Tibial nerve (tissue), 4 donors: Measurements from ENCODE around the gene CACNG7. TPM values are rescaled to one million over a fixed set of nuclear protein-coding genes. Genes with fewer than 3 reads are reported as not detected.

Experiments used
- DNase-seq, 2 donors: peaks; one replicate each; pipeline ENCODE4 v3.0.0-alpha.2; 2019; ENCODE audit warnings: low spot score in 2 of 2
- H3K27ac ChIP-seq, 4 donors: fragments of 200-600 bp; sonication (generic) in 3 of 4; one replicate each; pipeline ENCODE4 v1.5.1; 2017 to 2019; ENCODE audit warnings: mild to moderate bottlenecking in 1 of 4
- H3K27me3 ChIP-seq, 2 donors: fragments of 200-600 bp; sonication (generic) in 1 of 2; one replicate each; pipeline versions ENCODE4 v1.5.1 to v1.6.0; 2017 to 2019
- H3K36me3 ChIP-seq, 3 donors: fragments of 200-600 bp; sonication (generic); one replicate each; pipeline ENCODE4 v1.5.1; 2018 to 2019
- H3K4me1 ChIP-seq, 4 donors: fragments of 200-600 bp; sonication (generic) in 3 of 4; one replicate each; pipeline ENCODE4 v1.5.1; 2017 to 2019
- H3K4me3 ChIP-seq, 4 donors: fragments of 200-600 bp; sonication (generic) in 3 of 4; one replicate each; pipeline ENCODE4 v1.5.1; 2017 to 2019; ENCODE audit warnings: mild to moderate bottlenecking in 1 of 4, moderate library complexity in 1 of 4
- H3K9me3 ChIP-seq, 4 donors: fragments of 200-600 bp; sonication (generic) in 3 of 4; one replicate each; pipeline ENCODE4 v1.5.1; 2017 to 2019
- EP300 ChIP-seq, 2 donors: sonication (generic); formaldehyde crosslinking; IDR thresholded peaks; one replicate each; pipeline ENCODE4 v1.6.1; 2017; ENCODE audit warnings: antibody characterized with exemption in 2 of 2, mild to moderate bottlenecking in 1 of 2
- POLR2A ChIP-seq, 2 donors: fragments of 450-650 bp; IDR thresholded peaks; one replicate each; pipeline ENCODE4 v1.6.1; 2017; ENCODE audit warnings: antibody characterized with exemption in 2 of 2, mild to moderate bottlenecking in 2 of 2, moderate library complexity in 2 of 2
- WGBS, 2 donors: methylation state at CpG; one replicate each; pipeline ENCODE4 v1.1.5; 2018; 5-methylcytosine and 5-hydroxymethylcytosine counted together
- total RNA-seq, 4 donors: library from RNA; depleted of rRNA; stranded (reverse); fragments of >200 nt; gene quantifications; one replicate each; pipeline ENCODE4 v1.1.0, GENCODE V29; 2016
- TF ChIP-seq, protein P1 (sequence below), 5 experiments: fragments of 200-600 bp in 3 of 5; fragments of 450-650 bp in 2 of 5; sonication (generic) in 3 of 5; IDR thresholded peaks; one replicate each; pipeline ENCODE4 v1.5.1; 2016 to 2019; ENCODE audit warnings: antibody characterized with exemption in 5 of 5, mild to moderate bottlenecking in 3 of 5, moderate library complexity in 2 of 5

CACNG7 gene
- total RNA-seq, 4 donors from 2014 or later: not detected

DNA sequence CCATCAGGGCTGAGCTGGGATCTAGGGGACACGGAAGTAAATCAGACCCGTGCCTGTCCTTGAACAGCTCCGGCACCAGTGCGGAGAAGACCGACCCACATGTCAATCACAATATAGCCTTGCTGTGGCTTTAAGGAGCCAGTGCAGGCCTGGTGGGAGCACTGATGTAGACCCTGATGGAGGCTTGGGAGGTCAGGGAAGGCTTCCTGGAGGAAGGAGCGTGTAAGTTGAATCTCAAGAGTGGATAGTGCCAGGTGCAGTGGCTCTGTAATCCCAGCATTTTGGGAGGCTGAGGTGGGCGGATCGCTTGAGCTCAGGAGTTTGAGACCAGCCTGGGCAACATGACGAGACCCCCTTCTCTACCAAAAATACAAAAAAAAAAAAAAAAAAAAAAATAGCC is 42.9 kb downstream of the CACNG7 start:
- WGBS, 2 donors: 83 to 89% methylated on average over 9 of the region's 9 CpGs
- DNase-seq: no peak
- H3K36me3 ChIP-seq: no peaks in the 10 kb centered on the region
- no peaks in the 10 kb centered on the region for H3K4me1 ChIP-seq
- H3K27me3 ChIP-seq: peaks cover 0 to 1% of the 10 kb centered on the region in 2 donors
- H3K9me3 ChIP-seq: peaks cover 0 to 15% (median 0%) of the 10 kb centered on the region in 4 donors
- no peak overlapping the region for H3K27ac ChIP-seq
- H3K4me3 ChIP-seq: no peak overlapping the region
- TF ChIP-seq POLR2A (IDR thresholded peaks at IDR 0.05) (no peak), EP300 (IDR thresholded peaks at IDR 0.05) (no peak)
- TF ChIP-seq, protein P1, sequence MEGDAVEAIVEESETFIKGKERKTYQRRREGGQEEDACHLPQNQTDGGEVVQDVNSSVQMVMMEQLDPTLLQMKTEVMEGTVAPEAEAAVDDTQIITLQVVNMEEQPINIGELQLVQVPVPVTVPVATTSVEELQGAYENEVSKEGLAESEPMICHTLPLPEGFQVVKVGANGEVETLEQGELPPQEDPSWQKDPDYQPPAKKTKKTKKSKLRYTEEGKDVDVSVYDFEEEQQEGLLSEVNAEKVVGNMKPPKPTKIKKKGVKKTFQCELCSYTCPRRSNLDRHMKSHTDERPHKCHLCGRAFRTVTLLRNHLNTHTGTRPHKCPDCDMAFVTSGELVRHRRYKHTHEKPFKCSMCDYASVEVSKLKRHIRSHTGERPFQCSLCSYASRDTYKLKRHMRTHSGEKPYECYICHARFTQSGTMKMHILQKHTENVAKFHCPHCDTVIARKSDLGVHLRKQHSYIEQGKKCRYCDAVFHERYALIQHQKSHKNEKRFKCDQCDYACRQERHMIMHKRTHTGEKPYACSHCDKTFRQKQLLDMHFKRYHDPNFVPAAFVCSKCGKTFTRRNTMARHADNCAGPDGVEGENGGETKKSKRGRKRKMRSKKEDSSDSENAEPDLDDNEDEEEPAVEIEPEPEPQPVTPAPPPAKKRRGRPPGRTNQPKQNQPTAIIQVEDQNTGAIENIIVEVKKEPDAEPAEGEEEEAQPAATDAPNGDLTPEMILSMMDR (IDR thresholded peaks at IDR 0.05): no peak

DNA sequence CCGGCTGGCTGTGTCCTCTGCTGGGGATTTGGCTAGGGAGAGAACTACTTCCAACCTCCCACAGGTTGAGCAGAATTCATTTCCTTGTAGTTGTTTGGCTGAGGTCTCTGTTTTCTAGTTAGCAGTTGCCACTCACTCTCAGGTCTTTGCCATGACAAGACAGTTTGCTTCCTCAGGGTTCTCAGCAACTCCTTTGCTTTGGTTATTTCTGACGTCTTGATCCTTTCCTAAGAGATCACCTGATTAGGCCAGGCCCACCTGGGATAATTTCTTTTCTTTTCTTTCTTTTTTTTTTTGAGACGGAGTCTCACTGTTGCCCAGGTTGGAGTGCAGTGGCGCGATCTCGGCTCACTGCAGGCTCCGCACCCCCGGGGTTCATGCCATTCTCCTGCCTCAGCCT is 44.3 kb downstream of the CACNG7 start:
- no peak overlapping the region for H3K4me3 ChIP-seq
- H3K27ac ChIP-seq: no peak overlapping the region
- no peak for DNase-seq
- H3K9me3 ChIP-seq: peaks cover 0 to 15% (median 0%) of the 10 kb centered on the region in 4 donors
- peaks cover 0 to 14% of the 10 kb centered on the region in 2 donors for H3K27me3 ChIP-seq
- TF ChIP-seq, protein P1 (IDR thresholded peaks at IDR 0.05): no peak
- no peak for TF ChIP-seq POLR2A (IDR thresholded peaks at IDR 0.05)
- TF ChIP-seq EP300 (IDR thresholded peaks at IDR 0.05): no peak
- H3K4me1 ChIP-seq: no peaks in the 10 kb centered on the region
- no peaks in the 10 kb centered on the region for H3K36me3 ChIP-seq
- WGBS, 2 donors: 86 to 92% methylated on average over 8 of the region's 8 CpGs

DNA sequence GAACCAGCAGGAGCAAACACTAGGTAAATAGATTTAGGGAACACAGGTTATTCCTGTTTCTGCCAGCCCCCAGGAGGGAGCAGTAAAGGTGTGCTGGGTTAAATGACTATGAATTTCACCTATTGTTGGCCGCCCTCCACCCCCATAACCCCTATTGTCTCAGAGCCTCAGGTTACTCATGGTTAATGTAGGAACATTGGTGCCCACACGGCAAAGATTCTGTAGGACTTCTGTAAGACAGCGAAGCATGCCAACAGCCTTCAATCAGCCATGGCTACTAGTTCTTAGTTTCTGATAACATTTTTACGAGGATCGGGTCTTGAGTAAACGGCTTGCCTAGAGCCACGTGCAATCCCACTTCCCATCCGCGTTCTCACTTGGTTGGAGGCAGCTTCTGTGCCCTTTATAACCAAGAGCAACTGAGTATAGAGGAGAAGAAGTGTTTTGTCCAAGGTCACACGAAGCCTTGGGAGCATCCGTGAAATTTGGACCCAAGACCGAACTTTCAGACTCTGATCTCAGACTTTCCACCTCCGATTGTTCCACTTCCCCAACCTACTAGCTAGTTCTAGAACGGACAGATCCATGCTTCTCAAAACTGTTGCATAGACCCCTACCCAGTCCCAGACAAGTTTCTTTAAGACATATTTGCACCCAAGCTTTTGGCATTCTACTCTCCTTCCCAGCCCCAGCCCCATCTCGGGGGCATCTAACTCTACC is 48.5 kb downstream of the CACNG7 start:
- Histone ChIP-seq H3K27me3 (peaks cover 0 to 54% of the 10 kb centered on the region in 2 donors), H3K9me3 (peaks cover 0 to 15% (median 0%) of the 10 kb centered on the region in 4 donors), H3K4me3 (no peak overlapping the region), H3K27ac (no peak overlapping the region), H3K4me1 (no peaks in the 10 kb centered on the region), H3K36me3 (no peaks in the 10 kb centered on the region)
- no peak for DNase-seq
- WGBS, 2 donors: 4 to 5% methylated on average over 15 of the region's 15 CpGs
- TF ChIP-seq, protein P1 (IDR thresholded peaks at IDR 0.05): no peak
- no peak for TF ChIP-seq POLR2A (IDR thresholded peaks at IDR 0.05)
- TF ChIP-seq EP300 (IDR thresholded peaks at IDR 0.05): no peak

DNA sequence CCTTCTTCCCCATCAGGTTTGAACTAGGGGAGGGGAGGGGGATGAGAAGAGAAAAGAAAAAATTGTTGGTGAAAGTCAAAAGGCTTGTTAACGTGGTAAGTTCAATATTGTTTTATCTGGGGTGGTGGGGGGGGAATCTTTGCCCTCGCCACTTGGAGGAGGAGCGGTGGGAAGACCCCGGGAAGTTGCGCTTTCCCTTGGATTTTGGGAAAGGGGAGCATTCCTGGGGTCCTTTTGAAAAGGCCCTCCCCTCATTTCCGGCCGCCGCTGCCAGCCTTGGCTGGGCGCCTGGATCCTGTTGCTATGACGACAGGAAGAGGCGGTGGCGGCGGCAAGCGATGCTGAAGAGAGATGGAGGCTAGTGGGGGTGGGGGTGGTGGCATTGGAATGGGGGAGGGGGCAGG is 49.1 kb downstream of the CACNG7 start:
- peaks cover 0 to 60% of the 10 kb centered on the region in 2 donors for H3K27me3 ChIP-seq
- WGBS, 2 donors: 1 to 2% methylated on average over 12 to 14 of the region's 14 CpGs

More for the DNA sequence above, 49.1 kb downstream of the CACNG7 start:
- peaks cover 0 to 13% (median 0%) of the 10 kb centered on the region in 4 donors for H3K9me3 ChIP-seq
- no peak overlapping the region for H3K4me3 ChIP-seq
- no peak for DNase-seq
- H3K27ac ChIP-seq: no peak overlapping the region
- TF ChIP-seq EP300 (IDR thresholded peaks at IDR 0.05): no peak
- TF ChIP-seq POLR2A (IDR thresholded peaks at IDR 0.05): no peak
- TF ChIP-seq, protein P1 (IDR thresholded peaks at IDR 0.05): no peak
- H3K36me3 ChIP-seq: no peaks in the 10 kb centered on the region
- H3K4me1 ChIP-seq: no peaks in the 10 kb centered on the region
